Upper lobe of right lung (tissue), 1 donor: ENCODE results near the gene MOB2. TPM values are rescaled to one million over a fixed set of nuclear protein-coding genes. Genes with fewer than 3 reads are reported as not detected.

Experiments
- ATAC-seq: fragments of 200-7000 bp; cut with Tn5 transposase; one replicate; pipeline ENCODE4 v1.9.1; 2020; ENCODE audit warnings: mild to moderate bottlenecking, moderate library complexity
- DNase-seq: peaks from one replicate; pipeline ENCODE4 v3.0.0-alpha.2; 2020
- H3K27ac ChIP-seq: fragments of 200-600 bp; one replicate; pipeline ENCODE4 v1.8.0; 2022
- H3K27me3 ChIP-seq: fragments of 200-600 bp; one replicate; pipeline ENCODE4 v1.8.0; 2022; ENCODE audit warnings: mild to moderate bottlenecking
- H3K36me3 ChIP-seq: fragments of 200-600 bp; one replicate; pipeline ENCODE4 v1.8.0; 2022
- H3K4me1 ChIP-seq: fragments of 200-600 bp; one replicate; pipeline ENCODE4 v1.8.0; 2022
- H3K4me3 ChIP-seq: fragments of 200-600 bp; one replicate; pipeline ENCODE4 v1.8.0; 2022; ENCODE audit warnings: mild to moderate bottlenecking
- H3K9me3 ChIP-seq: fragments of 200-600 bp; one replicate; pipeline ENCODE4 v1.8.0; 2022
- intact Hi-C: fragments of 100-400 bp; cut with DNase I; formaldehyde crosslinking; loops from one replicate; pipeline ENCODE4 v1.11.0; 2022
- total RNA-seq: library from RNA; stranded (reverse); fragmentation: NEBNext Ultra II Directional; extraction: Animal tissue kit (Norgen Biotek cat#: 25700); gene quantifications from one replicate; pipeline ENCODE4 v1.2.1, GENCODE V29; 2021
- TF ChIP-seq, protein P1 (sequence below): fragments of 200-600 bp; IDR thresholded peaks from one replicate; pipeline ENCODE4 v1.8.0; 2022; ENCODE audit warnings: antibody characterized with exemption
- donor health status: DM: no; HTN: yes; CAD: no; lungs with severe emphysema.

MOB2 gene
- total RNA-seq, 1 donor from 2014 or later = 58.9 TPM

GRCh38 chr11:1440066-1440465 is 46.5 kb downstream of the MOB2 start:
- TF ChIP-seq, protein P1, sequence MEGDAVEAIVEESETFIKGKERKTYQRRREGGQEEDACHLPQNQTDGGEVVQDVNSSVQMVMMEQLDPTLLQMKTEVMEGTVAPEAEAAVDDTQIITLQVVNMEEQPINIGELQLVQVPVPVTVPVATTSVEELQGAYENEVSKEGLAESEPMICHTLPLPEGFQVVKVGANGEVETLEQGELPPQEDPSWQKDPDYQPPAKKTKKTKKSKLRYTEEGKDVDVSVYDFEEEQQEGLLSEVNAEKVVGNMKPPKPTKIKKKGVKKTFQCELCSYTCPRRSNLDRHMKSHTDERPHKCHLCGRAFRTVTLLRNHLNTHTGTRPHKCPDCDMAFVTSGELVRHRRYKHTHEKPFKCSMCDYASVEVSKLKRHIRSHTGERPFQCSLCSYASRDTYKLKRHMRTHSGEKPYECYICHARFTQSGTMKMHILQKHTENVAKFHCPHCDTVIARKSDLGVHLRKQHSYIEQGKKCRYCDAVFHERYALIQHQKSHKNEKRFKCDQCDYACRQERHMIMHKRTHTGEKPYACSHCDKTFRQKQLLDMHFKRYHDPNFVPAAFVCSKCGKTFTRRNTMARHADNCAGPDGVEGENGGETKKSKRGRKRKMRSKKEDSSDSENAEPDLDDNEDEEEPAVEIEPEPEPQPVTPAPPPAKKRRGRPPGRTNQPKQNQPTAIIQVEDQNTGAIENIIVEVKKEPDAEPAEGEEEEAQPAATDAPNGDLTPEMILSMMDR = no peak
- ATAC-seq = no peak
- Histone ChIP-seq H3K27ac (no peak overlapping the region), H3K4me3 (no peak overlapping the region), H3K9me3 (no peaks in the 10 kb centered on the region), H3K36me3 (no peaks in the 10 kb centered on the region), H3K4me1 (no peaks in the 10 kb centered on the region), H3K27me3 (peaks cover 48% of the 10 kb centered on the region)
- intact Hi-C loops = no loop called here
- DNase-seq = no peak

DNA sequence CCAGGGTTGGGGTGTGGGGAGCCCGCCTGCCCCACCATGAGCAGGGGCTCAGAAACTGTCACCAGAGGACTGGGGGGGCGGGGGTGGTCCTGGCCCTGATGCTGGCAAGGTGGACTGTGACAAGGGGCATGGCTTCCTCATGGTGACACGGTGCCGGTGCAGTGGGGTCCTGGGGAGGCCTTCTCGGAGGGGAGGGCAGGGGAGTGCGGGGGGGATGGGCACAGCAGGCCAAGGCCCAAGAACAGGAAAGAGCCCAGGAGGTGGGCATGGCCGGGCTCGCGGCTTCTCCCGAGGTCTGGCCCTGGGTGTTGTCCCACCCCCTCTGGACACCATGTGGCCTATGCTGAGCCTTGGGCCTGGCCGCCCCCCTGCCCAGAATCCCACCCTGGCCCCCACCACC is 47.2 kb downstream of the MOB2 start:
- intact Hi-C loops = no loop called here
- peaks cover 47% of the 10 kb centered on the region for H3K27me3 ChIP-seq
- no peak for ATAC-seq
- no peak for DNase-seq
- H3K27ac ChIP-seq = no peak overlapping the region
- H3K9me3 ChIP-seq = no peaks in the 10 kb centered on the region
- H3K4me1 ChIP-seq = no peaks in the 10 kb centered on the region
- H3K36me3 ChIP-seq = no peaks in the 10 kb centered on the region
- H3K4me3 ChIP-seq = no peak overlapping the region
- TF ChIP-seq, protein P1 = no peak

DNA sequence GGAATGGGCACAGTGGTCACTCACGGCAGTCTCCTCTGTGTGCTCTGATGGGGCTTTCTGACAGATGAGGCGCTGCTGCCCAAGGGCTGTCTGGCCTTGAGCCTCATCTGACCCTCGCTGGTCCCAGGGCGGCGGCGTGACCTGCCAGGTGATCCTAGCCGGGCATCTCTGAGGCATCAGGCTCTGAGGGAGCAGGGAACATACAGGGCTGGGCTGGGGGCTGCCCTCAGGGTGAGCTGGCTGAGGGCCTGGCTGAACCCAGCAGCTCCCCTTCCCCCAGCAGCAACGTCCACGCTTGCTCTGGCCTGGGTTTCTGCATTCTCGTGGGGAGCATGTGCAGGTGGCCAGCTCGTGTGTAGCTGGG is 47.6 kb downstream of the MOB2 start:
- DNase-seq (no peak), ATAC-seq (no peak)
- Histone ChIP-seq H3K27me3 (peaks cover 46% of the 10 kb centered on the region), H3K36me3 (no peaks in the 10 kb centered on the region), H3K27ac (no peak overlapping the region), H3K4me3 (no peak overlapping the region), H3K9me3 (no peaks in the 10 kb centered on the region), H3K4me1 (no peaks in the 10 kb centered on the region)
- intact Hi-C loops = no loop called here
- TF ChIP-seq, protein P1 = no peak

- Histone ChIP-seq H3K4me1 (no peaks in the 10 kb centered on the region), H3K27ac (no peak overlapping the region), H3K27me3 (peaks cover 46% of the 10 kb centered on the region), H3K4me3 (no peak overlapping the region), H3K9me3 (no peaks in the 10 kb centered on the region), H3K36me3 (no peaks in the 10 kb centered on the region)
- TF ChIP-seq, protein P1 = no peak
- intact Hi-C loops = no loop called here
- DNase-seq (no peak), ATAC-seq (no peak)
These were observed 48.2 kb downstream of the MOB2 start for GRCh38 chr11:1438261-1438966.

GRCh38 chr11:1437500-1437899 is 49.1 kb downstream of the MOB2 start:
- Histone ChIP-seq H3K27ac (no peak overlapping the region), H3K9me3 (no peaks in the 10 kb centered on the region), H3K36me3 (no peaks in the 10 kb centered on the region), H3K4me1 (no peaks in the 10 kb centered on the region), H3K4me3 (no peak overlapping the region), H3K27me3 (peaks cover 42% of the 10 kb centered on the region)
- TF ChIP-seq, protein P1 = no peak
- no peak for DNase-seq
- intact Hi-C loops = no loop called here
- ATAC-seq = peak; percentile 47
